ENCODE results near the gene TP53I13.

GRCh38 chr17:29574732-29575510, 6.4 kb downstream of the TP53I13 start:
- TF ChIP-seq POLR2AphosphoS5 (IDR thresholded peaks at IDR 0.05; ENCODE audit: low read depth, low read length) (no peak), CTCF (IDR thresholded peaks at IDR 0.05) (no peak), REST (IDR thresholded peaks at IDR 0.05; ENCODE audit: insufficient read depth in 1 of 2, low read depth in 2 of 2, low read length in 1 of 2) (no peak)

Measured in Panc1 (cell line).